Measurements from ENCODE around the gene CPXM2. TPM values are rescaled to one million over a fixed set of nuclear protein-coding genes. Genes with fewer than 3 reads are reported as not detected.

Gene CPXM2
- polyA plus RNA-seq, 1 experiment = 14.4 TPM

DNA sequence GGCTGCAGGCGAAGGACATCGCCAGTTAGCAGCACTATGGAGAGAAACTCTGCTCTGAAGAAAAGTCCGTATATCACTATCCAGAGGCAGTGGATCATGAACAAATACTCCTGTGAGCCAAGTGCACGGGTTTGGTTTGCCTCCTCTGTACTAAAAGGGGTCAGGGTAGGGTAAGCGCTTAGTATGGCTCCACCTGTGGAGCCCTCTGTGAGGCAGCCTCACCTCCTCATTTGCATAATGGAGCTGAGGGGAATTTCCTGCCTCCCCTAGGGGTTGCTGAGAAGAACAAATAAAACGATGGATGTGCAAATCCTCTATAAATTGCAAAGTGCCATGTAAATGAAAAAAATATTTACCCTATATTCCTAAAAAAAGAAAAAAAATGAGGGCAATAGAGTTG lies 162.1 kb downstream of the CPXM2 start:
- TF ChIP-seq, protein P1, sequence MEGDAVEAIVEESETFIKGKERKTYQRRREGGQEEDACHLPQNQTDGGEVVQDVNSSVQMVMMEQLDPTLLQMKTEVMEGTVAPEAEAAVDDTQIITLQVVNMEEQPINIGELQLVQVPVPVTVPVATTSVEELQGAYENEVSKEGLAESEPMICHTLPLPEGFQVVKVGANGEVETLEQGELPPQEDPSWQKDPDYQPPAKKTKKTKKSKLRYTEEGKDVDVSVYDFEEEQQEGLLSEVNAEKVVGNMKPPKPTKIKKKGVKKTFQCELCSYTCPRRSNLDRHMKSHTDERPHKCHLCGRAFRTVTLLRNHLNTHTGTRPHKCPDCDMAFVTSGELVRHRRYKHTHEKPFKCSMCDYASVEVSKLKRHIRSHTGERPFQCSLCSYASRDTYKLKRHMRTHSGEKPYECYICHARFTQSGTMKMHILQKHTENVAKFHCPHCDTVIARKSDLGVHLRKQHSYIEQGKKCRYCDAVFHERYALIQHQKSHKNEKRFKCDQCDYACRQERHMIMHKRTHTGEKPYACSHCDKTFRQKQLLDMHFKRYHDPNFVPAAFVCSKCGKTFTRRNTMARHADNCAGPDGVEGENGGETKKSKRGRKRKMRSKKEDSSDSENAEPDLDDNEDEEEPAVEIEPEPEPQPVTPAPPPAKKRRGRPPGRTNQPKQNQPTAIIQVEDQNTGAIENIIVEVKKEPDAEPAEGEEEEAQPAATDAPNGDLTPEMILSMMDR (IDR thresholded peaks at IDR 0.05; ENCODE audit: insufficient read depth, low read depth, low read length) = no peak
- ChIA-PET POLR2A (no interaction called here), CTCF (interaction anchor here (1.0 kb wide), 1 partner anchor 10 kb away, joined by 3 read pairs; no protein-coding TSS in a partner anchor)
- H3K36me3 ChIP-seq (ENCODE audit: control insufficient read depth, insufficient read depth, low read length) = no peaks in the 10 kb centered on the region
- no peaks in the 10 kb centered on the region for H3K27me3 ChIP-seq (ENCODE audit: control insufficient read depth, insufficient read depth, low read length)
- no peak for DNase-seq (ENCODE audit: low read depth)
- no peak overlapping the region for H3K4me3 ChIP-seq (ENCODE audit: low read depth, low read length)

DNA sequence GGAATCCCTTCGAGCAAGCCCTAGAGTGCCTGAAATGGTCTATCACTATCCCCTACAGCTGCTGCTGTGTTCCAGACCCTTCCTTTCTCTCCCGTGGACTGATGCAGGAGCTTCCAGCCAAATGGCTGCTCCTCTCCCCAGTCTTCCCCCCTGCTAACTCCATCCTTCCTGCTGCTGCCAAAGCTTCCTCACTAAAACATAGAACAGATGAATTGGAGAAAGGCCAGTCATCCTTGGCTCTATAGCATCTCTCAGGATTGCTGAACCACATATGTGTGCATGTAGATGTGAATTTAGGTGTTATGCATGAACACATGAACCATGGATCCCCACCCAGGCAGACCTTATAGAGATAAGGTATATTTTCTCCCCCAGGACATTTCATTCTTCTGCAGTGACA lies 164.8 kb downstream of the CPXM2 start:
- ChIA-PET POLR2A (no interaction called here), CTCF (no interaction called here)
- H3K4me3 ChIP-seq (ENCODE audit: low read depth, low read length) = no peak overlapping the region
- no peaks in the 10 kb centered on the region for H3K36me3 ChIP-seq (ENCODE audit: control insufficient read depth, insufficient read depth, low read length)
- no peaks in the 10 kb centered on the region for H3K27me3 ChIP-seq (ENCODE audit: control insufficient read depth, insufficient read depth, low read length)
- TF ChIP-seq, protein P1 (IDR thresholded peaks at IDR 0.05; ENCODE audit: insufficient read depth, low read depth, low read length) = no peak
- no peak for DNase-seq (ENCODE audit: low read depth)

DNA sequence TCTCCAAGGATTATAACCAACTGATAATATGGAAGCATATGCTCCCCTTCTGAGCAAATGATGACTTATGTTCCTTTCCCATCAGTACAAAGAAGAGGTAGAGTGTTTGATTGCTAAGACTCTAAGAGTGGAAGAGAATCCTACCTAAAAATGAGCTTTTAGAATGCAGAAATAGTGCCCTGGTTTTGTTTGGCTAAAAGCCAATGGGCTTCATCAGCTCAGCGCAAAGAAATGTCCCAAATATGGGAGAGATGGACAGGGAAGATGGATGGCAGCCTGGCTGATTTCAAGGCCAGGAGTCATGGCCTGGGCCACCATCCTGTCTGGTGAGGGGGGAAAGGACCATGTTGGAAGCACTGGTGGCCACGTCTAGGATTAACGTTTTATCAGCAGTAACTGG lies 165.2 kb downstream of the CPXM2 start:
- H3K27me3 ChIP-seq (ENCODE audit: control insufficient read depth, insufficient read depth, low read length) = no peaks in the 10 kb centered on the region
- ChIA-PET CTCF (no interaction called here), POLR2A (no interaction called here)
- no peak for DNase-seq (ENCODE audit: low read depth)
- H3K4me3 ChIP-seq (ENCODE audit: low read depth, low read length) = no peak overlapping the region
- TF ChIP-seq, protein P1 (IDR thresholded peaks at IDR 0.05; ENCODE audit: insufficient read depth, low read depth, low read length) = no peak
- H3K36me3 ChIP-seq (ENCODE audit: control insufficient read depth, insufficient read depth, low read length) = no peaks in the 10 kb centered on the region

DNA sequence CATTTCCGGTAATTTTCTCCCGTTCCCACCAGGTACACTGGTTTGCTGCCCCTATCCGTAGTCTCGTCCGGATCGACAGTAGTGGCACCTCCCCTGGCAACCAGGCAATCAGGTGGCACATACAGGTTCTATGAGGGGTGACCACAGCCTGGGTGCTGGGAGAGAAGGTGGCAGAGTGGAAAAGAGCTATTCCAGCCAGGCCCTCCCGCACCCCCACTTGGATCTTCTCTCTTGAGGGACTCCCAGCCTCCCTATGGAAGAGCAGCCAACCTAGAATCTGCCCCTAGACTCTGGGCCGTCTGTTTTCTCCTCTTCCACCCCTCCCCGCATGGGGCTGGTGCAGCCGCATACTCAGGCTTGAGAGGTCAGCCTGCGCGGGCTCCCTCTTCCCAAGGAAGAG lies 166.9 kb downstream of the CPXM2 start:
- POLR2A ChIA-PET = no interaction called here
- H3K36me3 ChIP-seq (ENCODE audit: control insufficient read depth, insufficient read depth, low read length) = no peaks in the 10 kb centered on the region
- CTCF ChIA-PET = no interaction called here
- no peak overlapping the region for H3K4me3 ChIP-seq (ENCODE audit: low read depth, low read length)
- no peaks in the 10 kb centered on the region for H3K27me3 ChIP-seq (ENCODE audit: control insufficient read depth, insufficient read depth, low read length)
- TF ChIP-seq, protein P1 (IDR thresholded peaks at IDR 0.05; ENCODE audit: insufficient read depth, low read depth, low read length) = no peak
- DNase-seq (ENCODE audit: low read depth) = no peak

DNA sequence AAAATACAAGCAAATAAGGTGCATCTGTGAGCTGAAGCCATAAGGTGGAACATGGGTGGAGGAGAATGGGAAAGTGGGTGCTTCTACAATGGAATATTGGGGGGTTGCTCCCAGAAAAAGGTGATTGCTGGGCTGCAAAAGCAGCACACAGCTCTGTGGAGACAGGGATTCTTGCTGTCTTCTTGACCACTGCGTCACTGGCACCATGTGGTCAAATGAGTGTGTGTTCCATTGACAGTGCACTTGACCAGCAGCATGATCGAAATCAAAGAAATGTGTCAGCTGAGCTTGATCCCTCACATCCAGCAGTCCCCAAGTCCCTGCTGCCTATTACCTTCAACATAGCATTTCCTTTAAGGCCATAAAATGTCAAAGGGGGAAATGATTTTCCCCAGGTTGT lies 169.3 kb downstream of the CPXM2 start:
- H3K4me3 ChIP-seq (ENCODE audit: low read depth, low read length) = no peak overlapping the region
- no peak for DNase-seq (ENCODE audit: low read depth)
- TF ChIP-seq, protein P1 (IDR thresholded peaks at IDR 0.05; ENCODE audit: insufficient read depth, low read depth, low read length) = no peak
- CTCF ChIA-PET = no interaction called here
- POLR2A ChIA-PET = no interaction called here
- no peaks in the 10 kb centered on the region for H3K27me3 ChIP-seq (ENCODE audit: control insufficient read depth, insufficient read depth, low read length)
- H3K36me3 ChIP-seq (ENCODE audit: control insufficient read depth, insufficient read depth, low read length) = no peaks in the 10 kb centered on the region

Data from BJ (cell line).